SKM-1 (cell line): ENCODE data around the gene PABPC1L2B.
"Not testable (repeated sequence)": the region's sequence is repeated elsewhere in the genome, so short reads cannot be mapped to it uniquely, and the experiment has no call there.

ENCODE experiments used
- DNase-seq: peaks from one replicate; lab custom pipeline; 2025; ENCODE audit not compliant: unreplicated experiment; lab: John Stamatoyannopoulos, UW

PABPC1L2B gene

GRCh38 chrX:73002733-73003132 lies at the start of gene PABPC1L2B:
TSS of gene PABPC1L2B (plus strand) at chrX:73002939. CDS start at chrX:73003643, 704 bp downstream.
- DNase-seq = not testable (repeated sequence)

GRCh38 chrX:72959971-72960370 lies 42.8 kb upstream of the PABPC1L2B start:
- DNase-seq = not testable (repeated sequence)

- DNase-seq = not testable (repeated sequence)
Measured at GRCh38 chrX:72971859-72972258, 30.9 kb upstream of the PABPC1L2B start.

- not testable (repeated sequence) for DNase-seq
Measured at GRCh38 chrX:72974885-72975284, 27.9 kb upstream of the PABPC1L2B start.

GRCh38 chrX:72980894-72981469 lies 21.8 kb upstream of the PABPC1L2B start:
- not testable (repeated sequence) for DNase-seq

- not testable (repeated sequence) for DNase-seq
Measured at GRCh38 chrX:73004032-73004431, 1.3 kb downstream of the PABPC1L2B start.

- no peak for DNase-seq
Measured at GRCh38 chrX:73021361-73022092, 18.8 kb downstream of the PABPC1L2B start.

- DNase-seq = not testable (repeated sequence)
Measured at GRCh38 chrX:73022093-73022445, 19.3 kb downstream of the PABPC1L2B start.

GRCh38 chrX:73028876-73029275 lies 26.1 kb downstream of the PABPC1L2B start:
- no peak for DNase-seq
